Amniotic epithelial cell (primary cell): ENCODE measurements around the gene CYB561D2.

Source experiments
- DNase-seq: peaks from one replicate; pipeline ENCODE4 v3.0.0-alpha.2; 2010; ENCODE audit warnings: low read depth

The CYB561D2 gene

DNA sequence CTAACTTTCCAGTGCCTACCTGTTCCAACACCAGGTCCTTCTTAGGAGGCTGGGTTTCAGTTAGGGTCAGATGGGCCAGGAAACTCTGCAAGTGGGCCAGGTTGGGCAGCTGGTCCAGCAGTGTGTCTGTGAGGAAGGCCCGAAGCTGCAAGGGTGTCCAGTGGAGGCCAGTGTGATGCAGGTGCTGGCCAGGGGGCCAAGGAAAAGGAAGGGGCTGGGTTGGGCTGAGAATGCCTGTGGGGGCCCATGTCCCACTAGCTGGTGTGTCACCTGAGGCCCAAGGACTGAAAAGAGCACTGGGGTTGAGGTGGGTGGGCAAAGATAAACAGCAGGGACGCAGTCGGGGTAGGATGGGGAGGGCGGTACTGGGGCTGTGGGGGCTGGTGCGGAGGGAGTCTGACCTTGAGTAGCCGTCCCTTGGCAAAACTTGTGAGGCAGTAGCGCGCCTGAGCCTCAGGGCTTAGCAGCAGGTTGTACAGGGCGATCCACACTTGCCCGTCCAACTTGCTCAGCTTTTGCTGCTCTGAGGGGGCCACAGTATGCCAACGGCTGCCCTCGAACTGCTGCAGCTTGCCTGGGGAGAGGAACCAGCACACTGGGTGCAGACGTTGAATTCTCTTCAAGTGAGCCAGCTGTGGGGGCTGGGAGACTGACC lies 8.5 kb upstream of the CYB561D2 start:
- DNase-seq, result no peak

GRCh38 chr3:50342813-50343633 lies 7.6 kb upstream of the CYB561D2 start:
- no peak for DNase-seq

GRCh38 chr3:50345008-50345407 lies 5.7 kb upstream of the CYB561D2 start:
- no peak for DNase-seq

- DNase-seq, result no peak
Observed at GRCh38 chr3:50345586-50346234, 5.0 kb upstream of the CYB561D2 start, which contains the start of gene ZMYND10. Gene ZMYND10 (minus strand): TSS chr3:50345732. CDS start chr3:50345579, 153 bp downstream.

DNA sequence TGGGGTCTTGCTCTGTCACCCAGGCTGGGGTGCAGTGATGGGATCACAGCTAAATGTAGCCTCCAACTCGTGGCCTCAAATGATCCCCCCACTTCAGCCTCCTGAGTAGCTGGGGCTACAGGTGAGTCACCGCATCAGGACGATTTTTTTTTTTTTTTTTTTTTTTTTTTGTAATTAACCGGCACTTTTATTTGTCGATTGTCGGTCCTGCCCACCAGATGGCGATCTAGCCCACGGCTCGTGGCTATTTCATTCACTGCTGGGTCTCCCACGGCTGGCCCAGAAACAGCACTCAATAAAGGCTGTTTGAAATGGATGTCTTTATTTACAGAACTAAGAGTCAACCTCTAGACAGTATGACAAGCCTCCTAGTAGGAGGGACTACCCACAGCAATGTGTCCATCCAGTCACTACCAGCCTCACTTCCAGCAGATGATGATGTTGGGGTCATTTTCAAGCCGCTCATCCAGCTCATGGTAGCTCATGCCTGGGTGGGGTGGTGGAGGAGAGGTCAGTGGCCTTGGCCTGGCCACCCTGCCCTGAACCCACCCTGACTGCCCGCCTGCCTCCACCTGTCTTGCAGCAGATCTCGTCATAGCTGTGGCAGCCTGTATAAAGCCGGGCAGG lies 3.4 kb upstream of the CYB561D2 start:
- DNase-seq, result peak; percentile 61

DNA sequence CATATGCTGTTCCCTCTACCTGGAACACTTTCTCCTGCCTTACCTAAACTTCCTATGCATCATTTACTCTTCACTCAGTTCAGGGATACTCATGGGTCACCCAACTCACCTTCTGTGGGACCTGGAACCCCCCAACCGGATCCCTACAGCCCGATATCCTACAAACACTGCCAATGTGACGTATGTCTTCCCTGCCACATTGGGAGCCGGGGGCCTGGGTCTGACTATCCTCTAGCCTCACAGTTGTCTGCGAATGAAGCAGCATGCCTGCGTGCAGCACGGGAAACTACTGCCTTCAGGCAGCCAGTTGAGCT lies 492 bp upstream of the CYB561D2 start:
- DNase-seq, result no peak

DNA sequence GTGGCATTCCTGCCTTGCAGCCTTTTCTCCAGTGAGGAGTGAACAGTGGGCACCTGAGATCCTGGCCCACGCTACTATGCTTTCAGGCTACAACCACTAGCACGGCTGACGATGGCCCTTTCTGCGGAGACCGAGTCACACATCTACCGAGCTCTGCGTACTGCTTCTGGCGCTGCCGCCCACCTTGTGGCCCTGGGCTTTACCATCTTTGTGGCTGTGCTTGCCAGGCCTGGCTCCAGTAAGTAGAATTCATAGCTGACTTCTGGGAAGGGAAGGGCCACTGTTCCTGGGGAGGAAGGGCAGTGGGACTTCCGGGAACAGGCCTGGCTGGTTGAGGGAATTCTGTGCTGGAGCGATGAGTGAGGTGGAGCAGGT lies 648 bp downstream of the CYB561D2 start:
- no peak for DNase-seq

DNA sequence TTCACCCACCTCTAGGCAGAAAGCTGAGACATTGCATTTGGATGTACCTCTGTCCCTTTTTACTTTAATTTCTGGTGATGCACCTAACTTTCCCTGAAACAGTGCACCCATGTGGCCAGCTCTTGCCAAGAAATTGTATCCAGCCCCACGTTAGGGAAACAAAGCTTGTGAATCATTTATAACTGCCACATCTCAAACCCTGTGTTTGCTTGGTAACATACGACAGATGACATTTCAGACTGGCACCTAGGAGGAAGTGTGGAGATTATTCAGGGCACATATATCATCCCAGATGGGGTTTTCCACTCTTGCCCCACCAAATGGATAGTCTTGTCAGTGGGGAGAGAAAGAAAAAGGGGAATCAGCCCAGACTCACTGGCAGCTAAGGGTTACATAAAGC lies 2.1 kb downstream of the CYB561D2 start:
- no peak for DNase-seq

DNA sequence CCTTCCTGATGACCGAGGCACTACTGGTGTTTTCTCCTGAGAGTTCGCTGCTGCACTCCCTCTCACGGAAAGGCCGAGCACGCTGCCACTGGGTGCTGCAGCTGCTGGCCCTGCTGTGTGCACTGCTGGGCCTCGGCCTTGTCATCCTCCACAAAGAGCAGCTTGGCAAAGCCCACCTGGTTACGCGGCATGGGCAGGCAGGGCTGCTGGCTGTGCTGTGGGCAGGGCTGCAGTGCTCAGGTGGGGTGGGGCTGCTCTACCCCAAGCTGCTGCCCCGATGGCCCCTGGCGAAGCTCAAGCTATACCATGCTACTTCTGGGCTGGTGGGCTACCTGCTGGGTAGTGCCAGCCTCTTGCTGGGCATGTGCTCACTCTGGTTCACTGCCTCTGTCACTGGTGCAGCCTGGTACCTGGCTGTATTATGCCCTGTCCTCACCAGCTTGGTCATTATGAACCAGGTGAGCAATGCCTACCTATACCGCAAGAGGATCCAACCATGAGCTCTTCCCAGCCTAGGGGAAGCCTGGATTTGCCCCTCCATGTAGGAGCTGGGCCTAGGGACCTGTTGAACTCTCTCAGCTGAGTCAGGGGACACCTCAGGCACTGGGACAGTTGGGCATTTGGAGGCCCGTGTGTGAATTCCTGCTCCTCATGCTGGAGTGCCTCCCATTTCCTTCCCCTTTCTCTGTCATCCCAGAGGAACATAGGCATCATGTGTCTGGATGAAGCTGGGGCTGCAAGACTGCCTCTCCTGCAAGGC lies 2.8 kb downstream of the CYB561D2 start:
- DNase-seq, result no peak

GRCh38 chr3:50354186-50354764 lies 3.6 kb downstream of the CYB561D2 start:
- no peak for DNase-seq

GRCh38 chr3:50354850-50355249 lies 4.2 kb downstream of the CYB561D2 start:
- DNase-seq, result no peak

DNA sequence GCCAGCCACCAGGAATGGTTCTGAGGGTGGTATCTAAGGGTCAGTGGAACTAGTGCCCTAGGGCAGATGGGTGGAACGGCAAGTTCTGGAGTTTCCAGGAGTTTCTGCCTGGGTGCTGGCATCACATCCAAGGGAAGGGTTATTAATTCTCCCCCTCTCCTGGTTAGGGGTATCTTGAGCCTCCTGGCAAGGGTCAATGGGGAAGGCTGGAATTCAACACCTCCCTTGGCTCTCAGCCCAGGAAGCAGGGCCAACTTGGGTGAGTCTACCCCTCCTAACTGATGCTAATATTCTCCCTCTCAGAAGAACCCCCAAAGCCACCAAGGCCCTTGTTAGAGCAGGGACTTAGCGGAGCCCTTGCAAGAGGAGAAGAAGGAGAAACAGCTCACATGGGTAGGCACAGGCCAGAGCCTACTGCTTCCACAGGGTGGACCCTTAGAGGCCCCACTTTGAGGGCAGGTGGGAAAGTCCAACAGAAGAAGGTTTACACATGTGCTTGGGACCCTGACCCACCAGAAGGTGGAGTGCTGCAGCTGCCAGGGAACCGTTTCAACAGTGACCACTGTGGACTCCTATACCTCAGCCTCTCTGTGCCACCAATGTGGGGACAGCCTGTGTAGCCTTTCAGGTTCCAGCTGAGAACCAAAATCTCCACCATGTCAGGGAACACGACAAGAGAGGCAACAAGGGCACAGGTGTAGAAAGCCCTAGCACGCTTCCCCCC lies 5.3 kb downstream of the CYB561D2 start:
- DNase-seq, result no peak

DNA sequence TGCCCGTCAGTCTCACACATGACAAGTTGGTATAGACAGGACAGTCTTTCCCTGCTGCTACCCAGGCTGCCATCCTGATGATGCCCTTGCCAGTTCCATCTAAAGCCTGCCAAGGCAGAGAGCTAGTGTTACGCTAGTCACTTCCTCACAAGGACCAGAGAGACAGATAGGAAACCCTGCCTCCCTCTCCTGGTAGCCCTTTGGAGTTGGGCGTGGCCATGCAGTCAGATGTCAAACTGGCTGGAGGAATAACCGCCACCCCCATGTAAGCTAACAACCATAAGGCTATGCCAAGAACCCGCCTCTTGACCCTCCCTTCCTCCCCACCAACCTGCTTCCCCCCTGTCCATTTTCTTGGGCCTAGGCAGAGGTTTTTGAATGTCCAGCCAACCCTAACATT lies 5.9 kb downstream of the CYB561D2 start:
- DNase-seq, result no peak

DNA sequence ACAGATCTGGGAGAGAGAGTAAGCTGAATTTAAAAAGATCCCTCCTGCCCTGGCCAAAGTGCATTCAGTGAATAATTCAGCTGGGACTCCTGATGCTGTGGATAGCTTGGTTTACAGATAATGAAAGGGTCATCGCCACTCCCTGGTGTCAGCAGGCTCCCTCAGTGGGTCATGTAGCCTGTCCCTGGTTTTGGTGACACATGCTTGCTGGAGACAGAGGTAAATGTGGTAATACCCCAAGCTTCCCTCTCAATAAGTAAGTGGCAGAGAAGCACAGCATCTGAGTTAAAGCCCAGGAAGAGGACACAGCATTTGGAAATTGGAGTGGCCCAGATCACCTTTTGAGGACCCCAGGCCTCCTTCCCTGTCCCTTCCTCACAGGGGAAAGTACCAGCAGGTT lies 6.8 kb downstream of the CYB561D2 start:
- no peak for DNase-seq

DNA sequence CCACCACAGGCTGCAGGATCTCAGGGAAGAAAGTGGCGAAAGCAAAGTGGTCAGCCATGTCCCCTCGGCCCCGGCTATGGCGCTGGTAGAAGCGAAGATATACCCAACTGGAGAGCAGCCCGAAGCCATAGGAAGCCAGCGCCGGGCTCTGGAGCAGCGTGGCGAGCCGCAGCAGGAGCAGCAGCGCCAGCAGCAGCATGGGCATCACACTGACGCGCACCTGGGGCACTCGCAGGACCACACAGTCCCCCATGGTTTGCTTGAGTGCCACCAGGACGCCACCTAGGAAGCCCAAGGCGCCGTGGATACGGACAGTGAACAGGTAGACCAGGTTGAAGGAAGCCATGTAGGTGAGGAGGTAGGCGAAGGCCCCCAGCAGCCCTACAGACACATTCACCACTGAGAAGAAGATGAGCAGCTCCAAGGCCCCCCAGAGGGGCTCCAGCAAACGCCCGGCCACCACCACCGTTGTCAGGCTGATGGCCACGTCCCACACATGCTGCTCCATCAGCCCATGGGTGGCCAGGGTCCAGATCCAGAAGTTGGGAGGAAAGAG lies 7.8 kb downstream of the CYB561D2 start:
- no peak for DNase-seq

DNA sequence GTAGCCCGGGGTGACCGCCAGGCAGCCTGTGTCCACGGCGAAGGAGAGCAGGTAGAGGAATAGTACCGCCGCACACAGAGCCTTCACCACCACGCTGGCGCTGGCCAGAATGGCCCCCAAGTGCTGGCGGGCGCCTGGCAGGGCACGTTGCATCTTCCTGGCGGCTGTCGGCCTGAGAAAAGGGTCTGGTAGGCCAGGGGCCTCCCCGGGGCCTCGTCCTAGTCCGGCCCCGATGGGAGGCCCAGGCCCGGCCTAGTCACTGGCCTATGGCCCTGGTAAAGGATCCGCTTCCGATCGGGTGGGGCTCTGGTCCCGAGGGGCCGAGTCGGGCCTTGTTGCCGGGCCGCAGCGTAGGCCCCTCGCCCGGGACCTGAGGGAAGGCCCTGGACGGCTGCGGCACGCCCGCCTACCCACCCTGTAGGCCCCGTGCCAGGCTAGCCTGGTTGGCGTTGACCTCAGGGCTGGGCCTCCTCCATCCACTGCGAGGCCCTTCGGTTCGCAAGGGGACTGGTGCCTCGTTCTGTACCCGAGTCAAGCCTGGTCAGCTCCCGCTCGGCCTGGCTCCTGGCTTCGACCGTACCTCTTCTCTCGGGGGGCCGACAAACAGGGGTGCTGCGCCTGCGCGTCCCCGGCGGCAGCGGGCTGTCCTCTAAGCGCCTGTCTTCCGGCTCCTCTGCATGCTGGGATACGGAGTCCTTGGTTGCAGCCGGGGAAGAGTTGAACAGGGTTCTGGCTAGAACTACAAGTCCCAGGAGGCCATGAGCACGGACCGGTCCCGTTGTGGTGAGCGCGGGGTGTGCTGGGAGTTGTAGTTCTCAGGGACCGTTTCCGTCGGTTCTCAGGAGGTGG lies 8.5 kb downstream of the CYB561D2 start, which contains the start of gene TMEM115:
Gene TMEM115, minus strand, starts transcription at position 611 of the 849 bp plus-strand sequence. Its CDS starts 458 bp downstream, at position 153.
- peak; percentile 99 for DNase-seq

DNA sequence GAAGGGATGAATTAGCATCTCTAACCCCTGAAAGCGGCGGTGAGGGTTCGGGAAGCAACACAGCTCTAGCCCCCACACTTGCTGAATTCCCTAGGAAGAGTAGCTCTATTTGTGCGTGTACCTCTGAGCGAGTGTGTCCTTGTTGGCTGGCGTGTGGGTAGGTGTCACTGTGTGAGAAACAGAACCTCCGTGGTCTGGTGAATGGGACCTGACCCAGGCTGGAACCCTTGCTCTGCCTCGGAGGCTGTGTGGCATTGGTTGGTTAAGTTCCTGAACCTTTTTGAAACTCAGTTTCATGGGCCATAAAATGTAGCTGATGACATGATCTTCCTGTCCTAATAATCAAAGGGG lies 9.1 kb downstream of the CYB561D2 start:
- DNase-seq, result no peak

DNA sequence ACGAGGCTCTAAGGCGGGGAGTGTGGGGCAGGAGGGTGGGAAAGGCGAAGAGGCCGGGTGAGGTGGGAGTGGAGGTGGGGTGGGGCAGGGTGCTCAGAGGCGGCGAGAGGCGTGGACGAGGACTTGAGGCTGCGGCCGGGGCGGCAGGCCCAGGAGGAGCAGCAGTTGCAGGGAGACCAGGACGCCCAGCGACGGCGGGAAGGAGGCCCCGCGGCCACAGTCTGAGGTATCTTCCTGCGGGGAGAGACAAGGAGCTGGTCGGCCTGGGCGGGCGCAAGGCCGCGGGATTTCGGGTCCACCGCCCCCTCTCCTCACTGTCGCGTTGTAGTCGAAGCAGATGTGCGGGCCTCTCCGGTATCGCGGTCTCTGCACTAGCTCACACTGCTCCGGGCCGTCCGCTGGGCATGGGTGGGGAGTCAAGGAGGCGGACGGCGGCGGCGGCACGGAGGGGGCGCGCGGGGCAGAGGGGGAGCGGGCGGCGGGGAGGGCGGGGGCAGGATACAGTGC lies 14.0 kb downstream of the CYB561D2 start:
- DNase-seq, result peak; percentile 27

DNA sequence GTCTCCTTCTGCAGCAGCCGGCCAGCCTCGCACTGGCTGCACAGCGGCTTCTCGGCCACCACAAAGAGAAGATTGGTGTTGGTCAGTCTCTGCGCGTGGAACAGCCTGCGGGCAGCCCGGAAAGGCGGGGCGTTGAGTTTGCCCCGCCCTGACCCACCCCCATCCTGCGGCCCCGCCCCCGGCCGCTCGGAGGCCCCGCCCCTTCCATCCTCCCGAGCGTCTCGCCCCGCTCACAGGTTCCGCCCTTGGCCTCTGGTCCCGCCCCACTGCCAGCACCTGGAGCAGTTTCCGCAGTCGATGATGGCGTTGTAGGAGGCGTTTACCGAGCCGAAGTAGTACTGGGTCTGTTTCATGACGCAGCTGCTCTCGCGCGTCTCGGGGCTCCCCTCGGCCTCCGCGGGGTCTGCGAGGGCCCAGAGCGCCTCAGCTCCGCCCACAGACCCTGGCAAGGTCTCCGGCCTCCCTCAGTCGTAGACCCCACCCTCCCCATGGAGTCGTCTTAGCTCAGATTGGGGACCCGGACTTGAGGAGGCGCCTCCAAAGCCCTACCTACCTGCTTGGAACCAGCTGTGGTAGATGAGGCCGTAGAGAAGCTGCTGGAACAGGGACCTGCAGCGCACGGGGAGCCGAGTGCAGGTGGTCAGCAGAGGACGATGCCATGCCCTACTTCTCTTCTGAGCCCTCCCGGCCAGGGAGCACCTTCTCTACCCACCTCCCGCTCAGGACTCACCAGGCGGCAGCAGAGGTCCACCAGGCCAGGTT lies 14.6 kb downstream of the CYB561D2 start:
- peak; percentile 62 for DNase-seq
